Measurements from ENCODE around the gene NTNG2. TPM values are rescaled to one million over a fixed set of nuclear protein-coding genes. Genes with fewer than 3 reads are reported as not detected.

The NTNG2 gene
- total and polyA plus RNA-seq, 7 experiments from 2014 or later = 0.87 to 11.6 (median 3.7) TPM

- Mint-ChIP-seq H3K4me3 (no peak overlapping the region), H3K4me1 (no peaks in the 10 kb centered on the region), H3K36me3 (peaks cover 0 to 6% (median 3%) of the 10 kb centered on the region in 5 donors), H3K27me3 (peaks cover 0 to 10% (median 4%) of the 10 kb centered on the region in 5 donors), H3K9me3 (peaks cover 0 to 2% (median 0%) of the 10 kb centered on the region in 11 donors), H3K27ac (no peak overlapping the region)
- H3K27me3 ChIP-seq (ENCODE audit: control insufficient read depth in 2 of 2, insufficient read depth in 2 of 2, low read length in 2 of 2) = no peaks in the 10 kb centered on the region
- ChIA-PET CTCF (no interaction called here), POLR2A (no interaction called here)
- H3K4me1 ChIP-seq (ENCODE audit: control insufficient read depth in 2 of 2, insufficient read depth in 2 of 2, low read length in 2 of 2) = no peaks in the 10 kb centered on the region
- H3K27ac ChIP-seq (ENCODE audit: low read depth, low read length) = no peak overlapping the region
- intact Hi-C loops (cut with micrococcal nuclease) = no loop called here
- DNase-seq = no peak
- no peak for ATAC-seq
- no peaks in the 10 kb centered on the region for H3K36me3 ChIP-seq (ENCODE audit: control insufficient read depth in 2 of 3, insufficient read depth in 3 of 3, low read length in 3 of 3)
- H3K4me3 ChIP-seq (ENCODE audit: low read length) = no peak overlapping the region
- no peaks in the 10 kb centered on the region for H3K9me3 ChIP-seq (ENCODE audit: control insufficient read depth in 2 of 3, low read length in 3 of 3)
Observed at GRCh38 chr9:132175431-132175830, 13.6 kb downstream of the NTNG2 start.

- peaks cover 0 to 2% (median 0%) of the 10 kb centered on the region in 11 donors for H3K9me3 Mint-ChIP-seq
- ChIA-PET CTCF (interaction anchor here (0.7 kb wide), 1 partner anchor 9 kb away, joined by 3 read pairs; no protein-coding TSS in a partner anchor), POLR2A (no interaction called here)
- ATAC-seq (no peak), DNase-seq (no peak)
- no peaks in the 10 kb centered on the region for H3K4me1 Mint-ChIP-seq
- Histone ChIP-seq H3K9me3 (ENCODE audit: control insufficient read depth in 2 of 3, low read length in 3 of 3) (no peaks in the 10 kb centered on the region), H3K27me3 (ENCODE audit: control insufficient read depth in 2 of 2, insufficient read depth in 2 of 2, low read length in 2 of 2) (no peaks in the 10 kb centered on the region), H3K36me3 (ENCODE audit: control insufficient read depth in 2 of 3, insufficient read depth in 3 of 3, low read length in 3 of 3) (no peaks in the 10 kb centered on the region), H3K4me3 (ENCODE audit: low read length) (no peak overlapping the region), H3K27ac (ENCODE audit: low read depth, low read length) (no peak overlapping the region), H3K4me1 (ENCODE audit: control insufficient read depth in 2 of 2, insufficient read depth in 2 of 2, low read length in 2 of 2) (no peaks in the 10 kb centered on the region)
- H3K27ac Mint-ChIP-seq = no peak overlapping the region
- no peak overlapping the region for H3K4me3 Mint-ChIP-seq
- intact Hi-C loops (cut with micrococcal nuclease) = no loop called here
- H3K36me3 Mint-ChIP-seq = peaks cover 0 to 6% (median 3%) of the 10 kb centered on the region in 5 donors
- H3K27me3 Mint-ChIP-seq = peaks cover 0 to 10% (median 7%) of the 10 kb centered on the region in 5 donors
Observed at GRCh38 chr9:132176338-132176737, 14.5 kb downstream of the NTNG2 start.

GRCh38 chr9:132181796-132182313 lies 20.0 kb downstream of the NTNG2 start:
- no peaks in the 10 kb centered on the region for H3K27me3 ChIP-seq (ENCODE audit: control insufficient read depth in 2 of 2, insufficient read depth in 2 of 2, low read length in 2 of 2)
- Mint-ChIP-seq H3K9me3 (no peaks in the 10 kb centered on the region), H3K27ac (no peak overlapping the region), H3K27me3 (peaks cover 0 to 22% (median 14%) of the 10 kb centered on the region in 5 donors), H3K4me1 (peaks cover 0 to 3% (median 0%) of the 10 kb centered on the region in 7 donors), H3K36me3 (no peaks in the 10 kb centered on the region), H3K4me3 (no peak overlapping the region)
- no peaks in the 10 kb centered on the region for H3K4me1 ChIP-seq (ENCODE audit: control insufficient read depth in 2 of 2, insufficient read depth in 2 of 2, low read length in 2 of 2)
- H3K36me3 ChIP-seq (ENCODE audit: control insufficient read depth in 2 of 3, insufficient read depth in 3 of 3, low read length in 3 of 3) = no peaks in the 10 kb centered on the region
- H3K27ac ChIP-seq (ENCODE audit: low read depth, low read length) = no peak overlapping the region
- intact Hi-C loops (cut with micrococcal nuclease) = no loop called here
- DNase-seq = no peak
- no peak for ATAC-seq
- H3K9me3 ChIP-seq (ENCODE audit: control insufficient read depth in 2 of 3, low read length in 3 of 3) = no peaks in the 10 kb centered on the region
- H3K4me3 ChIP-seq (ENCODE audit: low read length) = no peak overlapping the region
- ChIA-PET POLR2A (no interaction called here), CTCF (no interaction called here)

GRCh38 chr9:132182314-132183091 lies 20.6 kb downstream of the NTNG2 start:
- peaks cover 0 to 20% (median 16%) of the 10 kb centered on the region in 5 donors for H3K27me3 Mint-ChIP-seq
- intact Hi-C loops (cut with micrococcal nuclease) = no loop called here
- no peak overlapping the region for H3K4me3 Mint-ChIP-seq

GRCh38 chr9:132183134-132183533 lies 21.3 kb downstream of the NTNG2 start:
- ATAC-seq (no peak), DNase-seq (no peak)
- no peaks in the 10 kb centered on the region for H3K36me3 ChIP-seq (ENCODE audit: control insufficient read depth in 2 of 3, insufficient read depth in 3 of 3, low read length in 3 of 3)
- no peaks in the 10 kb centered on the region for H3K27me3 ChIP-seq (ENCODE audit: control insufficient read depth in 2 of 2, insufficient read depth in 2 of 2, low read length in 2 of 2)
- CTCF ChIA-PET = interaction anchor here (0.6 kb wide), 1 partner anchor 683 kb away, joined by 3 read pairs; no protein-coding TSS in a partner anchor
- H3K4me1 ChIP-seq (ENCODE audit: control insufficient read depth in 2 of 2, insufficient read depth in 2 of 2, low read length in 2 of 2) = no peaks in the 10 kb centered on the region
- no peaks in the 10 kb centered on the region for H3K9me3 ChIP-seq (ENCODE audit: control insufficient read depth in 2 of 3, low read length in 3 of 3)
- intact Hi-C loops (cut with micrococcal nuclease) = no loop called here
- H3K36me3 Mint-ChIP-seq = no peaks in the 10 kb centered on the region
- no peak overlapping the region for H3K27ac Mint-ChIP-seq
- H3K4me1 Mint-ChIP-seq = peaks cover 0 to 3% (median 0%) of the 10 kb centered on the region in 7 donors
- no peak overlapping the region for H3K4me3 ChIP-seq (ENCODE audit: low read length)
- POLR2A ChIA-PET = no interaction called here
- H3K9me3 Mint-ChIP-seq = no peaks in the 10 kb centered on the region
- H3K27me3 Mint-ChIP-seq = peaks cover 0 to 23% (median 16%) of the 10 kb centered on the region in 5 donors
- H3K4me3 Mint-ChIP-seq = no peak overlapping the region
- no peak overlapping the region for H3K27ac ChIP-seq (ENCODE audit: low read depth, low read length)

More at GRCh38 chr9:132182314-132183091, 20.6 kb downstream of the NTNG2 start:
- Mint-ChIP-seq H3K27ac (no peak overlapping the region), H3K36me3 (no peaks in the 10 kb centered on the region), H3K9me3 (no peaks in the 10 kb centered on the region), H3K4me1 (peaks cover 0 to 3% (median 0%) of the 10 kb centered on the region in 7 donors)
- CTCF ChIA-PET = no interaction called here
- no peak overlapping the region for H3K4me3 ChIP-seq (ENCODE audit: low read length)
- H3K4me1 ChIP-seq (ENCODE audit: control insufficient read depth in 2 of 2, insufficient read depth in 2 of 2, low read length in 2 of 2) = no peaks in the 10 kb centered on the region
- no peak for ATAC-seq
- no peak overlapping the region for H3K27ac ChIP-seq (ENCODE audit: low read depth, low read length)
- no peak for DNase-seq
- no peaks in the 10 kb centered on the region for H3K36me3 ChIP-seq (ENCODE audit: control insufficient read depth in 2 of 3, insufficient read depth in 3 of 3, low read length in 3 of 3)
- H3K9me3 ChIP-seq (ENCODE audit: control insufficient read depth in 2 of 3, low read length in 3 of 3) = no peaks in the 10 kb centered on the region
- POLR2A ChIA-PET = no interaction called here
- H3K27me3 ChIP-seq (ENCODE audit: control insufficient read depth in 2 of 2, insufficient read depth in 2 of 2, low read length in 2 of 2) = no peaks in the 10 kb centered on the region

- CTCF ChIA-PET = interaction anchor here (0.6 kb wide), 1 partner anchor 684 kb away, joined by 3 read pairs; no protein-coding TSS in a partner anchor
- Histone ChIP-seq H3K4me3 (ENCODE audit: low read length) (no peak overlapping the region), H3K36me3 (ENCODE audit: control insufficient read depth in 2 of 3, insufficient read depth in 3 of 3, low read length in 3 of 3) (no peaks in the 10 kb centered on the region), H3K4me1 (ENCODE audit: control insufficient read depth in 2 of 2, insufficient read depth in 2 of 2, low read length in 2 of 2) (no peaks in the 10 kb centered on the region), H3K27ac (ENCODE audit: low read depth, low read length) (no peak overlapping the region), H3K9me3 (ENCODE audit: control insufficient read depth in 2 of 3, low read length in 3 of 3) (no peaks in the 10 kb centered on the region), H3K27me3 (ENCODE audit: control insufficient read depth in 2 of 2, insufficient read depth in 2 of 2, low read length in 2 of 2) (no peaks in the 10 kb centered on the region)
- no peak overlapping the region for H3K4me3 Mint-ChIP-seq
- H3K9me3 Mint-ChIP-seq = no peaks in the 10 kb centered on the region
- H3K4me1 Mint-ChIP-seq = peaks cover 0 to 3% (median 0%) of the 10 kb centered on the region in 7 donors
- no peak for DNase-seq
- H3K27ac Mint-ChIP-seq = no peak overlapping the region
- peaks cover 0 to 28% (median 16%) of the 10 kb centered on the region in 5 donors for H3K27me3 Mint-ChIP-seq
- POLR2A ChIA-PET = no interaction called here
- no peak for ATAC-seq
- no peaks in the 10 kb centered on the region for H3K36me3 Mint-ChIP-seq
- intact Hi-C loops (cut with micrococcal nuclease) = no loop called here
Observed at GRCh38 chr9:132183715-132184114, 21.9 kb downstream of the NTNG2 start.

Data from naive thymus-derived CD4-positive, alpha-beta T cell (primary cell).